HepG2 (cell line): ENCODE results near the gene USP1. TPM values are rescaled to one million over a fixed set of nuclear protein-coding genes. Genes with fewer than 3 reads are reported as not detected.

ENCODE experiments used
- ATF7-NPFF ChIP-seq: sonication (generic); formaldehyde crosslinking; IDR thresholded peaks from 2 replicates; pipeline ENCODE4 v1.8.1; 2023; ENCODE audit warnings: mild to moderate bottlenecking, low read depth, missing genetic modification reagents, moderate library complexity
- CHD2 ChIP-seq: IDR thresholded peaks from 2 replicates; pipeline ENCODE4 v1.6.1; 2011; ENCODE audit warnings: low read depth, low read length, improper control_type of control experiment
- DR1 ChIP-seq: sonication (generic); formaldehyde crosslinking; IDR thresholded peaks from 2 replicates; pipeline ENCODE4 v1.8.0; 2021; ENCODE audit warnings: mild to moderate bottlenecking, missing genetic modification reagents, inconsistent platforms
- FOSL2 ChIP-seq: sonication (generic); formaldehyde crosslinking; IDR thresholded peaks from 2 replicates; pipeline ENCODE4 v1.4.0; 2020; ENCODE audit warnings: missing genetic modification reagents
- FOXO4 ChIP-seq: sonication (generic); formaldehyde crosslinking; conservative IDR thresholded peaks from 2 replicates; pipeline ENCODE4 v1.8.1; 2023; ENCODE audit warnings: missing genetic modification reagents
- FUBP1 ChIP-seq: sonication (generic); formaldehyde crosslinking; IDR thresholded peaks from 2 replicates; pipeline ENCODE4 v1.5.1; 2020; ENCODE audit warnings: missing genetic modification reagents, mild to moderate bottlenecking, borderline replicate concordance
- GZF1 ChIP-seq: sonication (generic); formaldehyde crosslinking; IDR thresholded peaks from 2 replicates; pipeline ENCODE4 v1.5.1; 2020; ENCODE audit warnings: mild to moderate bottlenecking, missing genetic modification reagents
- KDM5B ChIP-seq: sonication (generic); formaldehyde crosslinking; IDR thresholded peaks from 2 replicates; pipeline ENCODE4 v1.4.0; 2020; ENCODE audit warnings: missing genetic modification reagents, mild to moderate bottlenecking, borderline replicate concordance
- KLF12 ChIP-seq: sonication (generic); formaldehyde crosslinking; IDR thresholded peaks from 2 replicates; pipeline ENCODE4 v1.4.0; 2020; ENCODE audit warnings: missing genetic modification reagents, borderline replicate concordance
- MED13 ChIP-seq: sonication (generic); formaldehyde crosslinking; IDR thresholded peaks from 2 replicates; pipeline ENCODE4 v1.5.0; 2020; ENCODE audit warnings: missing genetic modification reagents
- PHF8 ChIP-seq: sonication (generic); formaldehyde crosslinking; IDR thresholded peaks from 2 replicates; pipeline ENCODE4 v1.5.0; 2020; ENCODE audit warnings: missing genetic modification reagents
- RERE ChIP-seq: IDR thresholded peaks from 2 replicates; pipeline ENCODE4 v1.6.1; 2016; ENCODE audit warnings: low read depth, missing genetic modification reagents, missing compliant biosample characterization
- SMAD3 ChIP-seq: sonication (generic); formaldehyde crosslinking; IDR thresholded peaks from 2 replicates; pipeline ENCODE4 v1.4.0; 2020; ENCODE audit warnings: missing genetic modification reagents
- SMARCE1 ChIP-seq: fragments of 450-650 bp; IDR thresholded peaks from 2 replicates; pipeline ENCODE4 v1.6.1; 2017; ENCODE audit warnings: borderline replicate concordance
- TRAFD1 ChIP-seq: sonication (generic); formaldehyde crosslinking; IDR thresholded peaks from 2 replicates; pipeline ENCODE4 v1.5.1; 2020; ENCODE audit warnings: missing genetic modification reagents, mild to moderate bottlenecking, borderline replicate concordance
- ZC3H13 ChIP-seq: sonication (generic); formaldehyde crosslinking; IDR thresholded peaks from 2 replicates; pipeline ENCODE4 v1.8.1; 2023; ENCODE audit warnings: mild to moderate bottlenecking, missing genetic modification reagents, moderate library complexity
- ZMYM2 ChIP-seq: sonication (generic); formaldehyde crosslinking; IDR thresholded peaks from 2 replicates; pipeline ENCODE4 v1.8.0; 2022; ENCODE audit warnings: mild to moderate bottlenecking, missing genetic modification reagents
- ZNF251 ChIP-seq: sonication (generic); formaldehyde crosslinking; IDR thresholded peaks from 2 replicates; pipeline ENCODE4 v1.9.0; 2021; ENCODE audit warnings: mild to moderate bottlenecking, missing genetic modification reagents
- ZNF264 ChIP-seq: sonication (generic); formaldehyde crosslinking; IDR thresholded peaks from 2 replicates; pipeline ENCODE4 v1.4.0; 2020; ENCODE audit warnings: missing genetic modification reagents
- polyA plus RNA-seq, 8 experiments: library from polyadenylated mRNA; depleted of rRNA in 3 of 8; stranded (reverse) in 7 of 8; unstranded in 1 of 8; fragments of >200 nt; fragmentation: Illumina TruSeq in 4 of 8; extraction: Trizol in 4 of 8; gene quantifications; 2 replicates each; pipeline versions ENCODE4 v1.2.1 to v1.2.3, GENCODE V29; 2011 to 2016; ENCODE audit warnings: low read depth in 4 of 8, missing spikeins in 1 of 8, mixed read lengths in 1 of 8; ENCODE audit not compliant: insufficient read depth in 1 of 8
- total RNA-seq, 5 experiments: library from RNA; depleted of rRNA; stranded (reverse); fragments of >200 nt; fragmentation: Illumina TruSeq; extraction: Trizol; gene quantifications; 2 replicates each; pipeline ENCODE4 v1.2.3, GENCODE V29; 2016; ENCODE audit warnings: low read depth in 1 of 5

Gene USP1
- total and polyA plus RNA-seq, 2 of the 13 experiments (the other 11 are each of a cell fraction or from before 2014, with no cell fraction given), result 9.0 to 64.6 TPM

- no peak for TF ChIP-seq TRAFD1 (CRISPR knock-in tag)
- TF ChIP-seq DR1 (CRISPR knock-in tag), result peak; percentile 2
- TF ChIP-seq SMAD3, result 0 out of 2 replicates have a peak, but pooled peaks have one; percentile 18
- TF ChIP-seq ZMYM2 (CRISPR knock-in tag), result peak; percentile 83; the same call in 1 of the 2 replicates
- no peak for TF ChIP-seq SMARCE1
- no peak for TF ChIP-seq ZNF251 (CRISPR knock-in tag)
- TF ChIP-seq FUBP1 (CRISPR knock-in tag), result no peak
- no peak for TF ChIP-seq MED13
- no peak for TF ChIP-seq RERE
- TF ChIP-seq PHF8 (CRISPR knock-in tag), result peak; percentile 98
- peak; percentile 42 for TF ChIP-seq FOSL2 (CRISPR knock-in tag)
- 0 out of 2 replicates have a peak, but pooled peaks have one; percentile 27 for TF ChIP-seq GZF1
- peak; percentile 67; the same call in 1 of the 2 replicates for TF ChIP-seq ZNF264 (CRISPR knock-in tag)
- no peak for TF ChIP-seq KDM5B
- TF ChIP-seq CHD2, result peak; percentile 29; the same call in 1 of the 2 replicates
- no peak; the same call in 1 of the 2 replicates for TF ChIP-seq ATF7-NPFF
- TF ChIP-seq KLF12, result peak; percentile 77; the same call in 1 of the 2 replicates
- peak; percentile 10; the same call in 1 of the 2 replicates for TF ChIP-seq ZC3H13 (CRISPR knock-in tag)
- no peak for TF ChIP-seq FOXO4 (CRISPR knock-in tag)
Observed at GRCh38 chr1:62436039-62436465, 797 bp upstream of the USP1 start (continued).
